ENCODE results near the gene LASP1.

- TF ChIP-seq, protein P1, sequence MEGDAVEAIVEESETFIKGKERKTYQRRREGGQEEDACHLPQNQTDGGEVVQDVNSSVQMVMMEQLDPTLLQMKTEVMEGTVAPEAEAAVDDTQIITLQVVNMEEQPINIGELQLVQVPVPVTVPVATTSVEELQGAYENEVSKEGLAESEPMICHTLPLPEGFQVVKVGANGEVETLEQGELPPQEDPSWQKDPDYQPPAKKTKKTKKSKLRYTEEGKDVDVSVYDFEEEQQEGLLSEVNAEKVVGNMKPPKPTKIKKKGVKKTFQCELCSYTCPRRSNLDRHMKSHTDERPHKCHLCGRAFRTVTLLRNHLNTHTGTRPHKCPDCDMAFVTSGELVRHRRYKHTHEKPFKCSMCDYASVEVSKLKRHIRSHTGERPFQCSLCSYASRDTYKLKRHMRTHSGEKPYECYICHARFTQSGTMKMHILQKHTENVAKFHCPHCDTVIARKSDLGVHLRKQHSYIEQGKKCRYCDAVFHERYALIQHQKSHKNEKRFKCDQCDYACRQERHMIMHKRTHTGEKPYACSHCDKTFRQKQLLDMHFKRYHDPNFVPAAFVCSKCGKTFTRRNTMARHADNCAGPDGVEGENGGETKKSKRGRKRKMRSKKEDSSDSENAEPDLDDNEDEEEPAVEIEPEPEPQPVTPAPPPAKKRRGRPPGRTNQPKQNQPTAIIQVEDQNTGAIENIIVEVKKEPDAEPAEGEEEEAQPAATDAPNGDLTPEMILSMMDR (IDR thresholded peaks at IDR 0.05; ENCODE audit: low read depth, low read length, poor library complexity, severe bottlenecking): no peak
- TF ChIP-seq EZH2phosphoT487 (IDR thresholded peaks at IDR 0.05; ENCODE audit: borderline replicate concordance, low read length): no peak
These were observed 36.8 kb downstream of the LASP1 start for GRCh38 chr17:38906460-38907228.

Data from DOHH2 (cell line).